HepG2 (cell line): ENCODE data around the gene UPK1B. TPM values are rescaled to one million over a fixed set of nuclear protein-coding genes. Genes with fewer than 3 reads are reported as not detected.

Experiments used
- DDIT3 ChIP-seq: sonication (generic); formaldehyde crosslinking; IDR thresholded peaks from 2 replicates; pipeline ENCODE4 v1.4.0; 2020; ENCODE audit warnings: mild to moderate bottlenecking, missing genetic modification reagents
- DNMT1 ChIP-seq: sonication (generic); formaldehyde crosslinking; IDR thresholded peaks from 2 replicates; pipeline ENCODE4 v1.5.1; 2020; ENCODE audit warnings: mild to moderate bottlenecking, missing genetic modification reagents
- ELK4 ChIP-seq: sonication (generic); formaldehyde crosslinking; IDR thresholded peaks from 2 replicates; pipeline ENCODE4 v1.9.0; 2021; ENCODE audit warnings: missing genetic modification reagents, borderline replicate concordance
- EP300 ChIP-seq, 3 experiments: sonication (generic) in 1 of 3; formaldehyde crosslinking in 1 of 3; IDR thresholded peaks; 2 replicates each; pipeline versions ENCODE4 v1.5.1 to v1.6.1; 2011 to 2020; ENCODE audit warnings: low read depth in 2 of 3, low read length in 2 of 3, borderline replicate concordance in 1 of 3, improper control_type of control experiment in 1 of 3, mild to moderate bottlenecking in 1 of 3, missing genetic modification reagents in 1 of 3, moderate library complexity in 1 of 3
- GATA4 ChIP-seq: sonication (generic); IDR thresholded peaks from 2 replicates; pipeline ENCODE4 v1.6.1; 2016; ENCODE audit warnings: antibody characterized with exemption, low read depth, borderline replicate concordance
- HNF1A ChIP-seq, 2 experiments: sonication (generic) in 1 of 2; formaldehyde crosslinking in 1 of 2; IDR thresholded peaks; 2 replicates each; pipeline versions ENCODE4 v1.4.0 to v1.6.1; 2016 to 2020; ENCODE audit warnings: borderline replicate concordance in 1 of 2, low read depth in 1 of 2, mild to moderate bottlenecking in 1 of 2, missing genetic modification reagents in 1 of 2
- HOXA7 ChIP-seq: sonication (generic); formaldehyde crosslinking; IDR thresholded peaks from 2 replicates; pipeline ENCODE4 v1.8.1; 2022; ENCODE audit warnings: mild to moderate bottlenecking, missing genetic modification reagents, moderate library complexity
- KAT8 ChIP-seq: IDR thresholded peaks from 2 replicates; pipeline ENCODE4 v1.6.1; 2016; ENCODE audit warnings: missing genetic modification reagents, missing compliant biosample characterization
- KLF6 ChIP-seq: IDR thresholded peaks from 2 replicates; pipeline ENCODE4 v1.8.0; 2016; ENCODE audit warnings: missing biosample characterization, missing genetic modification reagents
- MAFF ChIP-seq: IDR thresholded peaks from 2 replicates; pipeline ENCODE4 v1.6.1; 2011; ENCODE audit warnings: low read depth, low read length, improper control_type of control experiment
- MAFK ChIP-seq, 2 experiments: IDR thresholded peaks in 1 of 2; conservative IDR thresholded peaks in 1 of 2; 2 replicates each; pipeline ENCODE4 v1.6.1; 2011; ENCODE audit warnings: improper control_type of control experiment in 2 of 2, low read length in 2 of 2
- NFATC3 ChIP-seq: sonication (generic); formaldehyde crosslinking; IDR thresholded peaks from 2 replicates; pipeline ENCODE4 v1.5.1; 2020; ENCODE audit warnings: mild to moderate bottlenecking, missing genetic modification reagents
- PCBP2 ChIP-seq: fragments of 200-400 bp; formaldehyde crosslinking; optimal IDR thresholded peaks from 2 replicates; pipeline ENCODE3; 2018; ENCODE audit warnings: low read length, low read depth; ENCODE audit not compliant: poor library complexity, severe bottlenecking
- SNRNP70 ChIP-seq: fragments of 200-400 bp; formaldehyde crosslinking; IDR thresholded peaks from 2 replicates; pipeline ENCODE4 v1.6.1; 2017; ENCODE audit warnings: mild to moderate bottlenecking, low read depth, low read length, moderate library complexity
- SP1 ChIP-seq, 2 experiments: fragments of 450-650 bp in 1 of 2; sonication (generic) in 1 of 2; formaldehyde crosslinking in 1 of 2; IDR thresholded peaks; 2 replicates each; pipeline versions ENCODE4 v1.4.0 to v1.6.1; 2016 to 2020; ENCODE audit warnings: missing genetic modification reagents in 1 of 2
- SP4 ChIP-seq: sonication (generic); formaldehyde crosslinking; IDR thresholded peaks from 2 replicates; pipeline ENCODE4 v1.8.1; 2023; ENCODE audit warnings: mild to moderate bottlenecking, missing genetic modification reagents
- ZBTB42 ChIP-seq: sonication (generic); formaldehyde crosslinking; IDR thresholded peaks from 2 replicates; pipeline ENCODE4 v1.5.0; 2020; ENCODE audit warnings: mild to moderate bottlenecking, missing genetic modification reagents
- ZFP36L2 ChIP-seq: sonication (generic); formaldehyde crosslinking; IDR thresholded peaks from 2 replicates; pipeline ENCODE4 v1.4.0; 2020; ENCODE audit warnings: missing genetic modification reagents
- ZNF264 ChIP-seq: sonication (generic); formaldehyde crosslinking; IDR thresholded peaks from 2 replicates; pipeline ENCODE4 v1.4.0; 2020; ENCODE audit warnings: missing genetic modification reagents
- ZNF282 ChIP-seq: fragments of 450-650 bp; IDR thresholded peaks from 2 replicates; pipeline ENCODE4 v1.6.1; 2018; ENCODE audit not compliant: partially characterized antibody
- ZNF580 ChIP-seq: IDR thresholded peaks from 2 replicates; pipeline ENCODE4 v1.6.1; 2016; ENCODE audit warnings: low read depth, borderline replicate concordance
- ZNF788 ChIP-seq: sonication (generic); formaldehyde crosslinking; IDR thresholded peaks from 2 replicates; pipeline ENCODE4 v1.5.0; 2020; ENCODE audit warnings: mild to moderate bottlenecking, missing genetic modification reagents, borderline replicate concordance
- ZSCAN9 ChIP-seq: IDR thresholded peaks from 2 replicates; pipeline ENCODE4 v1.6.1; 2016; ENCODE audit warnings: borderline replicate concordance
- polyA plus RNA-seq, 8 experiments: library from polyadenylated mRNA; depleted of rRNA in 3 of 8; stranded (reverse) in 7 of 8; unstranded in 1 of 8; fragments of >200 nt; fragmentation: Illumina TruSeq in 4 of 8; extraction: Trizol in 4 of 8; gene quantifications; 2 replicates each; pipeline versions ENCODE4 v1.2.1 to v1.2.3, GENCODE V29; 2011 to 2016; ENCODE audit warnings: low read depth in 4 of 8, missing spikeins in 1 of 8, mixed read lengths in 1 of 8; ENCODE audit not compliant: insufficient read depth in 1 of 8
- total RNA-seq, 5 experiments: library from RNA; depleted of rRNA; stranded (reverse); fragments of >200 nt; fragmentation: Illumina TruSeq; extraction: Trizol; gene quantifications; 2 replicates each; pipeline ENCODE4 v1.2.3, GENCODE V29; 2016; ENCODE audit warnings: low read depth in 1 of 5

UPK1B gene
- total and polyA plus RNA-seq, 2 of the 13 experiments (the other 11 are each of a cell fraction or from before 2014, with no cell fraction given) = not detected

- TF ChIP-seq HNF1A (IDR thresholded peaks at IDR 0.05; ENCODE audit: low read depth) (no peak), HNF1A (CRISPR knock-in tag; IDR thresholded peaks at IDR 0.05; ENCODE audit: borderline replicate concordance) (peak; percentile 46; the same call in 1 of the 2 replicates), GATA4 (0 out of 2 replicates have a peak, but pooled peaks have one; percentile 32), NFATC3 (CRISPR knock-in tag) (no peak), DDIT3 (CRISPR knock-in tag) (no peak), ZNF282 (no peak), HOXA7 (CRISPR knock-in tag) (no peak), ZNF264 (CRISPR knock-in tag) (no peak), ZBTB42 (CRISPR knock-in tag) (no peak), MAFK (conservative IDR thresholded peaks at IDR 0.05 in 1 of 2, IDR thresholded peaks at IDR 0.05 in 1 of 2; ENCODE audit: low read length in 2 of 2) (no peak), ZFP36L2 (CRISPR knock-in tag) (no peak), DNMT1 (CRISPR knock-in tag) (no peak), ZNF580 (CRISPR knock-in tag) (peak; percentile 71; the same call in 1 of the 2 replicates), KLF6 (CRISPR knock-in tag) (peak; percentile 40; the same call in 1 of the 2 replicates), EP300 (IDR thresholded peaks at IDR 0.05; ENCODE audit: low read depth in 2 of 2, low read length in 2 of 2) (no peak), EP300 (CRISPR knock-in tag; IDR thresholded peaks at IDR 0.05; ENCODE audit: borderline replicate concordance) (no peak), SP4 (CRISPR knock-in tag) (0 out of 2 replicates have a peak, but pooled peaks have one; percentile 47), PCBP2 (no peak), SP1 (IDR thresholded peaks at IDR 0.05) (no peak), SP1 (CRISPR knock-in tag; IDR thresholded peaks at IDR 0.05) (no peak), ELK4 (CRISPR knock-in tag) (no peak), ZSCAN9 (CRISPR knock-in tag) (peak; percentile 67; the same call in 1 of the 2 replicates), KAT8 (no peak), SNRNP70 (no peak), ZNF788 (CRISPR knock-in tag) (no peak), MAFF (no peak)
These were observed 67.4 kb downstream of the UPK1B start, which contains the start of gene B4GALT4 (continued) for GRCh38 chr3:119240591-119241434.
